MM.1S (cell line): ENCODE data around the gene TUT1.

Experiments
- EZH2 ChIP-seq: fragments of 300-600 bp; sonication (generic); optimal IDR thresholded peaks from 2 replicates; pipeline ENCODE3; 2017; ENCODE audit warnings: low read depth, mild to moderate bottlenecking, antibody characterized with exemption, low read length, mixed read lengths
- EZH2phosphoT487 ChIP-seq: fragments of 300-600 bp; sonication (generic); IDR thresholded peaks from 2 replicates; pipeline ENCODE4 v1.6.1; 2018; ENCODE audit warnings: antibody characterized with exemption, low read length
- TF ChIP-seq, protein P1 (sequence below): fragments of 300-600 bp; sonication (generic); IDR thresholded peaks from 2 replicates; pipeline ENCODE4 v1.5.1; 2016; ENCODE audit warnings: antibody characterized with exemption, low read length, mixed read lengths

DNA sequence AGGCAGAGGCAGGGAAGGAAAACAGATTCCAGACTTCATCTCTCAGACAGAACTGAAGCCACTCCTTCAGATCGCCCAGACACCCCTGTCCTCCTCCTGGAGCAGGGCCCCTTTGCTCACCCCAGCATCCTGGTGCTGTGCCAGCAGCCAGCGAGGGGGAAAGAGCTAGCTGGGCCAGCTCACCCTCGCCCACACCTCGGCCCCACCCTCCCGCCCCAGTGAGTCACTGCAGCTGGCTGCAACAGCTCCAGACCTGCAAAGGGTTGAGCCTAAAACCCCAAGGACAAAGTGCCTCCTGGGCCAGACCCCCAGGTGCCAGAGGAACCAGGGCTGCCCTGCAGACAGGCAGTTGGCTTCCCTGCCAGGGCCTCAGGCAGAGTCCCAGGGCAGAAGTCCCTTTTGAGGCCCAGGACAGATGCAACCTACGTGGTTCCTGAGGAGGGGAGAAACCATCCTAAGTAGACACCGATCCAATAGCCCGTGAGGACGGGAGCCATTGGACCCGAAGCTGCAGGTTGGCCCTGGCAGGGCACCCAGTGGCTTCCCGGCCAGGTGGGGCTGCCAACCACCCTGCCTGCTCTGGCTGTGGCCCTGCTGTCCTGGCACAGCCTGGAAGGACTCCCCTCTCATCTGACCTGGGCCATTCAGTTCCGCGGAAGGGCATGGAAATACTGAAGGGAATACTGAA is 51.9 kb downstream of the TUT1 start:
- TF ChIP-seq, protein P1, sequence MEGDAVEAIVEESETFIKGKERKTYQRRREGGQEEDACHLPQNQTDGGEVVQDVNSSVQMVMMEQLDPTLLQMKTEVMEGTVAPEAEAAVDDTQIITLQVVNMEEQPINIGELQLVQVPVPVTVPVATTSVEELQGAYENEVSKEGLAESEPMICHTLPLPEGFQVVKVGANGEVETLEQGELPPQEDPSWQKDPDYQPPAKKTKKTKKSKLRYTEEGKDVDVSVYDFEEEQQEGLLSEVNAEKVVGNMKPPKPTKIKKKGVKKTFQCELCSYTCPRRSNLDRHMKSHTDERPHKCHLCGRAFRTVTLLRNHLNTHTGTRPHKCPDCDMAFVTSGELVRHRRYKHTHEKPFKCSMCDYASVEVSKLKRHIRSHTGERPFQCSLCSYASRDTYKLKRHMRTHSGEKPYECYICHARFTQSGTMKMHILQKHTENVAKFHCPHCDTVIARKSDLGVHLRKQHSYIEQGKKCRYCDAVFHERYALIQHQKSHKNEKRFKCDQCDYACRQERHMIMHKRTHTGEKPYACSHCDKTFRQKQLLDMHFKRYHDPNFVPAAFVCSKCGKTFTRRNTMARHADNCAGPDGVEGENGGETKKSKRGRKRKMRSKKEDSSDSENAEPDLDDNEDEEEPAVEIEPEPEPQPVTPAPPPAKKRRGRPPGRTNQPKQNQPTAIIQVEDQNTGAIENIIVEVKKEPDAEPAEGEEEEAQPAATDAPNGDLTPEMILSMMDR: no peak
- TF ChIP-seq EZH2phosphoT487: no peak
- no peak for TF ChIP-seq EZH2
